Activated CD8-positive, alpha-beta memory T cell treated with anti-CD3 and anti-CD28 coated beads, Interleukin-2, amount 50 U/mL, for 1 hour (primary cell): ENCODE measurements around the gene THSD7B.
"Not testable (repeated sequence)": the region's sequence is repeated elsewhere in the genome, so short reads cannot be mapped to it uniquely, and the experiment has no call there.

ENCODE experiments used
- DNase-seq: peaks from one replicate; pipeline ENCODE4 v3.0.0-alpha.2; 2020; ENCODE audit errors: extremely low read depth

THSD7B gene

DNA sequence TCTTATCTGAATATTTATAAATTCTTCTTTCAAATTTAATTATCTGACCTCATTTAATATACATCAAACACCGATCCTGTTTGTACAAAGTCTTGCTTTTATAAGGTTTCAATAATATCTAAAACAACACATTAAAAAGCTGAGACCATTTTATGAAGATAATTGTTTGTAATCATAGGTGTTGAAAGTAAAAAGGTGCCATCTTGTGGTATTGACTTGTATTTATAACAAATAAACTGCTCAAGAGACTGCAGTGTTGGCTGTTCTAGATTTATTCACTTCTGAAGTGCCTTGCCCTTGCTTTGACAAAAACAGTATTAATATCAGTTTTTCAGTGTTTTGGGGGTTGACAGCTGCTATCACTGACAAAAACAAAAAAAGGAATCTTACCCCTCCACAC is 912.1 kb downstream of the THSD7B start:
- no peak for DNase-seq

GRCh38 chr2:137689549-137689948 is 924.2 kb downstream of the THSD7B start:
- DNase-seq: no peak

DNA sequence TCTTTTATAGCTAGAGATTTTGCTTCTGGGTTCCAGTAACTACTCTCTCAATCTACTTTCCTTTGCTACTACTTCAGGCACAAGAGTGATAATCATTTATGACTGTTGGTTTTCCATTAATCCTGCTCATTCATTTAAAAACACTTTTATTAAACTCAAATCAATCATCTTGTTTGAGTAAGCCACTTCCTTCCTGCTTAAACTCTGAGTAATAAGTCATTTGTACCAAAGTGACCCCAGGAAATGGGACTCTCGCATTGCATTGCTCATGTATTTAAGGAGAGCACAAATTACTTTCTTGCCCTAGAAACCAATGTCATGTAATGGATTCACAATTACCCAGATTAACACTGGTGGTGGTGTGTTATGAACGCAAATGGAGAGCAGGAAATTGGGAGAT is 928.2 kb downstream of the THSD7B start:
- no peak for DNase-seq

GRCh38 chr2:137696916-137697315 is 931.6 kb downstream of the THSD7B start:
- DNase-seq: no peak

DNA sequence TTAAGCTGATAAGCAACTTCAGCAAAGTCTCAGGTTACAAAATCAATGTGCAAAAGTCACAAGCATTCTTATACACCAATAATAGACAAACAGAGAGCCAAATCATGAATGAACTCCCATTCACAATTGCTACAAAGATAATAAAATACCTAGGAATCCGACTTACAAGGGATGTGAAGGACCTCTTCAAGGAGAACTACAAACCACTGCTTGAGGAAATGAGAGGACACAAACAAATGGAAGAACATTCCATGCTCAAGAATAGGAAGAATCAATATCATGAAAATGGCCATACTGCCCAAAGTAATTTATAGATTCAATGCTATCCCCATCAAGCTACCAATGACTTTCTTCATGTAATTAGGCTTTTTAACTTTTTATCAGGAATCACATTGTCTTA is 934.9 kb downstream of the THSD7B start:
- not testable (repeated sequence) for DNase-seq

GRCh38 chr2:137700681-137701080 is 935.3 kb downstream of the THSD7B start:
- no peak for DNase-seq

GRCh38 chr2:137705296-137705695 is 940.0 kb downstream of the THSD7B start:
- DNase-seq: no peak

DNA sequence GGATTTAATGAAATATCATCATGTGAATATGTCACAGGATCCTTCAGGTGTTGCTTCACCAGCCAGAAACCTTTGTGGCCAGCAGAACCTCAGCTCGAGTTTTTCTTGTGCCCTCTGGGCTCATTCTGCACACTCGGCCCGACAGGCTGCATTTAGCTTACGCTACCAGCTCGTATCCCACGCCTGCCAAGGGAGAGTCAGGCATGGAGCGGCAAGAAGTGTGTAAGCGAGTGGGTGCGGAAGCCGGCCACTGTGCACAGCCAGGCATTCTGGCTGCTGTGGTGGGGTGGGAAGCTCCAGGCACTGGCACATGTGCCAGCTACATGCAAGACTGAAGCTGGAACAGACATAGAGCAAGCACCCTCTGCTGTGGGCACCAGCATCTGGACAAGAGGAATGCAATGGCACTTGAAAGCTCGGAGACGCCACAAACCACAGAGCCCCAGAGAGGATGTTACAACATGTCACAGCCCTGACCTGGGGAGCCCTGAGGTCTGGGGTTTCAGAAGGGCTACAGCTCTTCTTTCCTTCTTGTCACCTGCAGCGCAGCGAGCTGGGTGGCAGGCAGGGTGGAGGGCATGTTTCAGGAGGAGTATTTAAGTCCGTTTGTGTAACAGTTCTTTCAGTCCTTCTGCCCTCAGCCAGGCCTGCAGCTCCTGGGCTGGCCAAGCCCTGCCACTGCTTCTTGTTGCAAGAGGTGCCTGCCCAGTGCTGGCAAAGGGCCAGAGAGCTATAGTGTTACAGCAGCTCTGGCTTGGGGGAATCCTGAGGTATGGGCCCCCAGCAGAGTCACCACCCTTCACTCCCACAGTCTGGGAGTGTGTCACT is 941.7 kb downstream of the THSD7B start:
- no peak for DNase-seq

DNA sequence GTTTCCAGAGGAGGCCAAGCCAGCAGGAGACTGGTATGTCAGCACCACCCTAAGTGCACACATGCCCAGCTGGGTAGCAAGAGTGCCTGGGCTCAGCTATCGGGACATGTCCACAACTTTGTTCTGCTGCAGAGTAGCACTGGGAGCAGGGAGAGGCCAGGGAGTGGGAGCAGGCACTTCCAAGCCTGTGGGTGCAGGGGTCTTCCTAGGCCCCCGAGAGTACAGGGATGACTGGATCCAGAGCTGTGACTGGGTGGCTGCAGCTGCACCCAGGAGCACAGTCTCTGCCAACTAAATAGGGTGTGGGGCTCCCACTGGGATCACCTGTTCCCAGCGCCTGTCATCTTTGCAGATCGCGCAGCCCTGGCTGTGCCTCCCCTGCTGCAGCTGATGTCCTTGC is 943.0 kb downstream of the THSD7B start:
- no peak for DNase-seq

- DNase-seq: no peak
Observed at GRCh38 chr2:137715731-137716191, 950.4 kb downstream of the THSD7B start.

GRCh38 chr2:137718786-137719185 is 953.4 kb downstream of the THSD7B start:
- no peak for DNase-seq

DNA sequence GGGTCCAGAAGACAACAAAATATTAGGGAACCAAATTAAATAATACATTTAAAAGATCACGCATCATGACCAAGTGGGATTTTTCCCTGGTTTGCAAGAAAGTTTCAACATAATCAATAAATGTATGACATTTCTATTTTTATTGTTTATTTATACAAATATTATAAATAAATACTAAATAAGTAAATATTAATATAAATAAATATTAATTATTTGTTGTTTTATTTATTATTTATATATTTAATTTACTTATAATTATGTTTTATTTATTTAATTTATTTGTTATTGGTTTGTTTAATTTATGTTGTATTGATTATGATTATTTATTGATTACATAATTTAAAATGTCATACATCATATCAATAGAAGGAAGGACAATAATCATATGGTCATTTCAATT is 956.4 kb downstream of the THSD7B start:
- no peak for DNase-seq

- no peak for DNase-seq
Observed at GRCh38 chr2:137724912-137725311, 959.6 kb downstream of the THSD7B start.
